ENCODE measurements around the gene TAMALIN.

GRCh38 chr12:51969643-51970042, 37.1 kb upstream of the TAMALIN start:
- TF ChIP-seq REST (IDR thresholded peaks at IDR 0.05; ENCODE audit: insufficient read depth in 1 of 2, low read depth in 2 of 2, low read length in 2 of 2) = no peak
- TF ChIP-seq SIN3A (IDR thresholded peaks at IDR 0.05; ENCODE audit: borderline replicate concordance, insufficient read depth, low read length) = no peak
- no peak for TF ChIP-seq TAF1 (IDR thresholded peaks at IDR 0.05; ENCODE audit: borderline replicate concordance, insufficient read depth, low read length)
- TF ChIP-seq POLR2AphosphoS5 (IDR thresholded peaks at IDR 0.05; ENCODE audit: low read depth, low read length) = no peak
